Hindlimb muscle (tissue), 1 donor: ENCODE data around the gene CNBD2. TPM values are rescaled to one million over a fixed set of nuclear protein-coding genes. Genes with fewer than 3 reads are reported as not detected.
"Not testable (repeated sequence)": the region's sequence is repeated elsewhere in the genome, so short reads cannot be mapped to it uniquely, and the experiment has no call there.

Source experiments
- DNase-seq: peaks from one replicate; pipeline ENCODE4 v3.0.0-alpha.2; 2013
- polyA plus RNA-seq: library from polyadenylated mRNA; unstranded; fragments of 120-200 nt; gene quantifications from one replicate; pipeline ENCODE4 v1.2.1, GENCODE V29; 2013; ENCODE audit not compliant: insufficient read length

CNBD2 gene
- polyA plus RNA-seq, 1 donor, result 0.19 TPM

DNA sequence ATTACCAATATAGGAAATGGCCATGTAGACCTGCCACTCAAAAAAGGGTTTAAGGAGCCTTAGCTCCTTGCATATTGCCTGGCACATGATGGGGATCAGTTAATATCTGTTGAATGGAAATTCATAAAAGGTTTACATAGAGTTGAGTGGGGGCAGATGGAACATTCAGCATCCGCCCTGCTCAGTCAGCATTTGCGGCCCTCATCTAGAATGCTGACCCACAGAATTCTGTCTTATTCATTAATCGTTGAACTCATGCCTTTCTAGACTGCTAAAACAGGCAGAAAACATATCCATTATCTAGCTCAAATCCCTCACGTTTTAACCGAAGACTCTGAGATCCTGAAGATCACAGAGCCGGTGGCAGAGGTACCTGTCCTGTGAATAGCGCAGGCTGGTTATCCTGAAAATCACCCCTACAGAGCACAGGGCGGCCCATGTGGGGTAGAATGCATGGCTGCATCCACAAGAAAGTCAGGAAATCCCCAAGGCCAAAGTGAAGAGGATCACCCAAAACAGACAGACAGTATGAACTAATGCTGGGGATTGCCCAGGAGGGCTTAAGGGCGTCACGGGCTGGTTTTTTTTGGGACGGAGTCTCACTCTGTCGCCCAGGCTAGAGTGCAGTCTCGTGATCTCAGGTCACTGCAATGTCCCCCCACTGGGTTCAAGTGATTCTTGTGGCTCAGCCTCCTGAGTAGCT, 59.9 kb downstream of the CNBD2 start:
- no peak for DNase-seq

DNA sequence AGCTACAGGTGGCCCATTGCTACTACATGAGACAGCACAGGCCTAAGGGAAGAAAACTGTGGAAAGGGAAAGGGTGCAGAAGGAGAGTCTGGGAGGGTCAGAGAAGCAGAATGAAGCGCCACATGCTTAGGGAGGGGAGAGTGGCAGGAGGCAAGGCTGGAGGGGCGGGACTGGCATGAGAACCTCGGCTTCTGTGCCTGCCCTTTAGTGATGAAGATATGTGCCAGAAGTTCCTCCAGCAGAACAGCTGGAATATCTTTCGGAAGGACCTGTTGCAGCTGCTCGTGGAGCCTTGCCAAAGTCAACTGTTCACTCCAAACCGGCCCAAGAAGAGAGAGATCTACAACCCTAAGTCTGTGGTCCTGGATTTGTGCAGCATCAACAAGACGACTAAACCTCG, 61.8 kb downstream of the CNBD2 start:
- DNase-seq, result peak; percentile 74

DNA sequence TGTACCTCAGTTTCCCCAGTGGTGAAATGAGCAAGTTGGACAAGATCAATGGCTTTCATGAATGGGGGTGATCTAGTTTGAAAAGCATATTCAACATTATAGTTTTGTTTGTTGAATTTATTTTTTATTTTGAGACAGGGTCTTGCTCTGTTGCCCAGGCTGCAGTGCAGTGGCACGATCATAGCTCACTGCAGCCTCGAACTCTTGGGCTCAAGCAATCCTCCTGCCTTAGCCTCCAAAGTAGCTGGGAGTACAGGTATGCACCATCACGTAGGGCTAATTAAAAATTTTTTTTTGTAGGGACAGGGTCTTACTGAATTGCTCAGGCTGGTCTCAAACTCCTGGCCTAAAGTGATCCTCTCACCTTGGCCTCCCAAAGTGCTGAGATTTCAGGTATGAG, 63.4 kb downstream of the CNBD2 start:
- DNase-seq, result no peak

DNA sequence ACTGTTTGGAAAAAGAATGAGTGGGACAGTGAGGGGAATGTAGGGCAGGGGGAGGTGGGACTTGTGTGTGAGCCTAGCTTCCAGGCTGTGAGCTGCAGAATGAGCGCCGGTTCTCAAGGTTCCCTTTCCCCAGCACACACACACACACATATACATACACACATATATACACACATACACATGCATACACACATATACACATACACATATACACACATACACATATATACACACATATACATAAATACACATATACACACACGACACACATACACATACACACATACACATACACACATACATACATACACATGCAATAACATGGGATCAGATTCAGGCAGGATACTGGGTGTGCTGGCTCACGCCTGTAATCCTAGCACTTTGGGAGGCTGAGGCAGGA, 66.5 kb downstream of the CNBD2 start:
- DNase-seq, result no peak

DNA sequence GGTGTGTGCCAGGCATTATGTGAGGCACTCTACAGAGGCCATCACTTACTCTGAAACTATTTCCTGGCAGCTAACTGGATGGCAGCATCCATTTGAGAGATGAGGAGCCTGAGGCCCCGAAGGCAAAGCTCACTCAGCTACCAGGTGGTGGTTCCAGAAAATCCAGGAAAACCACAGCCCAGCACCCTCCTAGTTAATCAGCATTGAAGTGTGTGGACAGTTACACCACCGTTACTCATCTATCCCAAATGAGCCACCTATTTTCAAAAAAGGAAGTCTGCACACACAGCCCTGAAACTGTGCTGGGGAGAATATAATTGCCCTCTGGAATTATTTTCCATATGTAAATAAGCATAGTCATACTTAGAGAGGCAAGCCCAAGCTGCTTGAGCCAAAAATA, 67.4 kb downstream of the CNBD2 start:
- DNase-seq, result no peak

DNA sequence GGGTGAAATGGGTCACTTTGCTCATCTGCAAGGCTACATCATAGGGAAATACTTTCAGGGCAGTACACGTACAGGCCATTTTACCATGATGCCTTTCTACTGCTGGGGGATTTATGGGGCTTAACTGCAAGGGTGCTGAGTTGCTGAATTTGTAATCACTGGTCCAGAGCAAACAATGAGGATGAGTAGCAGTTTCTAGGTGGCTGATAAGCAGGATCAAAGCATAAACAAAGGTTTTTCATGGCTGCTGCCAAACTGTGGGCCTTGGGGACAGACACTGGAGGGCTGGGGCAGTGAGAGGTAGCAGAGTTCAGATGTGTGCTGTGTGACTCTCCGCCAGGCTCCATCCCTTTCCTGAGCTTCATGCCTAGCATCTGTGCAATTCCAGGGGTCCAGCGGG, 68.3 kb downstream of the CNBD2 start:
- no peak for DNase-seq

DNA sequence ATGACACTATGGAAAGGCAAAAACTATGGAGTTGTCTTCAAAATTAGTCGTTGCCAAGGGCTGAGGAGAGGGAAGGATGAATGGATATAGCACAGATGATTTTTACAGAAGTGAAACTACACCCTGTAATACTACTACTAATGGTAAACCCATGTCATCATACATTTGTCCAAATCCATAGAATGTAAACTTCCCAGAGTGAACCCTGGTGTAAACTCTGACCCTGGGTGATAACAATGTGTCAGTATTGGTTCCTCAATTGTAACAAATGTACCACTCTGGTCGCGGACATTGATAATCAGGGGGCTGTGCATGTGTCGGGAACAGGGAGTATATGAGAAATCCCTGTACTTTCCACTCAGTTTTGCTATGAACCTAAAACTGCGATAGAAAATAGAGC, 72.2 kb downstream of the CNBD2 start:
- no peak for DNase-seq

DNA sequence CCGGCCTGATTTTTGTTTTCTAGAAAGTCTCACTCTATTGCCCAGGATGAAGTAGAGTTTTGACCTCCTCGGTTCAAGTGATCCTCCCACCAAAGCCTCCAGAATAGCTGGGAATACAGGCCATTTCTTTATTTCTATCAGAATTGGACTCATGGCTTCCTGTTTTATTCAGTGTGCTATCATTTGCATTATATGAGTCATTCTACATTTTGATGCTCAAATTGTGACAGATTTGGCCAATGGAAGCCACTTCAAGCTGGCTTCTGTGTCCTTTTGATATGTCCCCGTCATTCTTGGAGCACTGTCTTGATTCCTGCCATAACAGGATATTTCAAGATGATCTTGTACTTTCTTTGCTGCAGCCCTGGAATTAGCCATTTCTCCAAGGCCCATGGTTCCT, 75.1 kb downstream of the CNBD2 start:
- DNase-seq, result no peak

DNA sequence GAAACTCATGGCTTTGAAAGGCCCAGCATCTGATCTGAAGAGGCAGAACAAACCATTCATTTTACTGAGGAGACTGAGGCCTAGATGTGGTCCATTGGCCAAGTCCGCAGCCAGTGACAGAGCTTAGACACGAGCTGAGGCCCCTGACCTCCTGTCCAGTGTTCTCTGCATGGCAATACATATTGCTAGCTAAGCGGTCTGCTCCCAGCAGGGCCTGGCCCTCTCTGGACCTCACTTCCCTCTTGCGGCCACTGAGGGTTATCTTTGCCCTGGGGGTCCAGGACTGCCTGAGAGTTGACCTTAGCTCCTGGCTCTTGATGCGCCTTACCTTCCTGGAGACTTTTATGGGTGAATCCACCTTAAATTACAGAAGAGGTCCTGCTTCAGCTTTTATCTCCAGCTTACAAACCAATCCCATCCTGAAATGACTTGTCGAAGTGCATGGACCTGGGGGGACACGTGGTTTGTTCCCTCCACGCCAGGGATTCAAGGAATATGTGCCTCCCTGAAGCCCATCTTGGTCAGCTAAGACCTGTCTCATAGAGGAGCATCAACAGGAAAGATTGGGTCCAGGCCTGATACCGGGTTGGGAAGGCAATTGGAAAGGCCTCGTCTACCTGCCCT, 75.6 kb downstream of the CNBD2 start:
- DNase-seq, result no peak

DNA sequence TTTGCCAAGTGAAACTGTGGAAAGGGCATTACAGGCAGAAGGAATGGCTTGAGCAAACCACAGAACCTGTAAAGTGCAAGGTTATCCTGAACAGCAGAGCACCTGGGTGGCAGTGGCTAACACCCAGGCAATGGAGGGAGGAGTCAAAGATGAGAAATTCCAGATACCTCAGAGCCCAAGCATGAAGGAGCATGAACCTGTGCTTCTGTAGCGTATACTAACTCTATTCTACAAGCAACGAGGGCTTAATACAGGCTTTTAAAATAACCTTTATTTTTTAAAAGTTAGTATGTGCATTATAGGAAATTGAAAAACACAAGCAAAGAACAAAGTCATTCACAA, 77.0 kb downstream of the CNBD2 start:
- DNase-seq, result no peak

DNA sequence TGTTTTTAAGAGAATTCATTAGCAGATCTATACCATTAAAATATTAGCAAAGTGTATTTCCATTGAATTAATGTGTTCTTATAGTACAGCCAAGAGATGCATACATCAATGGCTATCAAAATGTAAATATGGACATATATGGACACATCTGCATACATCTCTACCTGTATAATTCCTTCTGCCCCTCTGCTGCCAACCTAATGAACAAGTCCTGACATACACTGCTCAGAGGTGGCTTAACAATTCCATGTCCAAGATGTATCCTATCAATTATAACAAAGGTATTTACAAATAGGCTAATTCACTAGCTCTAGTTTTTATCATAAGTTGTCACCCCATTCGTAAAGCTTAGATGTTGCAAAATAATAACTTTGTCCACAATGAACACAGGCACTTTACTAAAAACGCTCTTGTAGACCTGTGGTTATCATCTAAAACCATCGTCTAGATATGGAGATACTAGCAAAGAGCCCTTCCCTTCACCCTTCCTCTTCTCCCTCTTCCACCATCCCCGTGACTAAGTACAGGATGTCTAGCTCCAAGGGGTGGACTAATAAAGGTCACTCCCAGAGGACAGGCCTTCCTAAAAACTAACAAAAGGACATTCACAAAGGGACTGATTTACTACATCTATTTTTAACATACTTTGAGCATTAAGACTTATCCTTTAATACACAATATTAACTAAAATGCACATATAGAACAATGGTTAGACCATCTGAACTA, 77.8 kb downstream of the CNBD2 start:
- not testable (repeated sequence) for DNase-seq

DNA sequence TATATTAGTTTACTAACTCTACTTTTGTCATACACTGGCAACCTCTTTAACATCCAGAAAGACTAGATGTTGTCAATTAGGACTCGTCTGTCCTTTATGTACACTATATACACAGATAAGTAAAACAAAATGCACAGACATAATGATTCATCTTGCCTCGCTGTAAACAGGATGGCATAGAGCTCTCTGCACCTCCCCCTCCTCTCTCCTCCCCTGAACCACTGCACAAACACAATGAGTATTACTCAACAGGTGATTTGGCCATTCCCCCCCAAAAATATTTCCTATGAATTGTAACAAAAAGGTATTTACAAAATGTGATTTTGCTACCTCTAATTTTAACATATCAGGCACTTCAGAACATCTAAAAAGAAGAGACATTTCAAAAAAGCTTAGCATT, 81.0 kb downstream of the CNBD2 start:
- not testable (repeated sequence) for DNase-seq

DNA sequence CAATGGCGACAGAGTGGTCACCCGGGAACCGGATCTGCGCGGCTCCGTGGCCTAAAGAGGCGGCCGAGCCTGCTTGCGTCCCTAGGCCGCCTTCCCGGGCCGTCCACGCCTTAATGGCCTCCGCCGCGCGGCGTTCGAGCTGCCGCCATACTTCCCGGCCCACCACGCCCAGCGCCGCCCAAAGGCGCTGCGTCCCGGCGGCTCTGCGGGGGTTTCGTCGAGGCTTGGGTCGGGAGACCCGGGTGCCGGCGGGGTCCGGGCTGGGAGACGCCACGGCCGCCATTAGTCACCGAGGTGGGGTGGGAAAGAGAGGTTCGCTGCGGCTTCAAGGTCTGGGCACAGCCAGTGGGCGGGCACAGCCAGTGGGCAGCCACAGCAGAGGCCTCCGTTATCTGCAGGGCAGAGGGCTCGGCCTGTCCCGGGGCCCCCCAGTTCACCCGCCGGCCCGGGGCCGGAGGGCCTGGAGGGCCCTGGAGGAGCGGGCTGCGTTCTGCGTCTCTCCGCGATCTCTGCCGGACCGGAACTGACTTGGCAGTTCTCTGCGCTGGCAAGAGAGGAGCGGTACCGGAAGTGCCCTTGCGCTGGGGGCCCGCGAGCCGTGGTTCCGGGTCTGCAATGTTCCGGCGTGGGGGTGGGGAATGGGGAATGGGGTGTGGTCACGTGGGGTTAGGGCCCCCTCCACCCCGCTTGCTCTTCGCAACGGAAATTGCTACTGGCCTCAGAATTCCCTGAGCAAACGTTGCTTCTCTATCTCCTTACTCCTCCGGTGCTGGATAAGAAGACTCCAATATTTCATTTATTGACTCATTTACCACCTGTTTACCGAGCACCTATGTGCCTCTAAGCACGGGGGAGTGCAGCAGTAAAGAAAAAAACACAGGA, 82.3 kb downstream of the CNBD2 start:
- DNase-seq, result peak; percentile 88

DNA sequence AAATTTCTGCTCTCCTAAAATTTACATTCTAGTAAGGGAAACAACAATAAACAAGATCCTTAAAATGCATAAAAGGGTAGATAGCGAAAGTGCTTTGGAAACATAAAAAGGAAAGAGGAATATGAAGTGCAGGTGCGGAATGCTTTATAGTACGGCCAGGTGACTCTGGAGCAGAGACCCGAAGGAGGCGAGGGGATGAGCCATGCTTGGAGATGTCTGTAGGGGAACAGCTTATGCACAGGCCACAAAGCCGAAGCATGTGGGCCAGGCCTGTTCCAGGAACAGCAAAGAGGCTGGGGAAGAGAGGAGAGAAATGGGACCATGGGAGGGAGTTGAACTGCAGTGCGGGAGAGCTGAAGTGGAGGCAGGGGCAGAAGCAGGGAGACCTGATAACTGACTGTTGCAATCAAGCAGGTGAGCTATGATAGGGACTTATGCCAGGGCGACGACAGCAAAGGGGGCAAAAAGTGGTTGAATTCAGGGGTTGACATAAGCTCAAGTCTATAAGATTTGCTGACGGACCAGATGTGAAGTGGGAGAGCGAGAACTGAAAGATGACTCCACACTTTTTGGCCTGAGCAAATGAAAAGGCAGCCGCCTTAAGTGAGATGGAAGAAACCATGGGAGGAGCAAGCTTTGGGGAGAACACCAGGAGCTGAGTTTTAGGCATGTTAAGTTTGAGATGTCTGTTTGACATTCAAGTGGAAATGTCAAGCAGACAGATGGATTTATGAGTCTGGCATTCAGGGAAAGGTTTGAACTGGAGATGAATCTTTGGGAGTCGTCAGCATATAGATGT, 83.1 kb downstream of the CNBD2 start:
- no peak for DNase-seq

DNA sequence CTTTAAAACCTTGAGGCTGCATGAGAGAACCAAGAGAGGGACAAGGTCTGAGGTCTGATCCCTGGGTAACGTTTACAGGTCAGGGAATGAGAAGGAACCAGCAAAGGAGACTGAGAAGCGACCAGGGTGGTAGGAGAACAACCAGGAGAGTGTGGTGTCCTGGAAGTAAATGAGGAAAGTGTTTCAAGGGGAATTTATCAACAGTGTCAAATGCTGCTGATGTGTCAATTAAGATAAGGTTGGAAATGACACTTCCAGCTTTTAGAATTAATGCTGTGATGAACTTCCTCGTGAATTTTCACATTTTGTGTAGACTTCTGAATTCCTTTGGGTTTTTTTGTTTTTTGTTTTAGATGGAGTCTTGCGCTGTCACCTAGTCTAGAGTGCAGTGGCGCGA, 83.7 kb downstream of the CNBD2 start:
- no peak for DNase-seq

DNA sequence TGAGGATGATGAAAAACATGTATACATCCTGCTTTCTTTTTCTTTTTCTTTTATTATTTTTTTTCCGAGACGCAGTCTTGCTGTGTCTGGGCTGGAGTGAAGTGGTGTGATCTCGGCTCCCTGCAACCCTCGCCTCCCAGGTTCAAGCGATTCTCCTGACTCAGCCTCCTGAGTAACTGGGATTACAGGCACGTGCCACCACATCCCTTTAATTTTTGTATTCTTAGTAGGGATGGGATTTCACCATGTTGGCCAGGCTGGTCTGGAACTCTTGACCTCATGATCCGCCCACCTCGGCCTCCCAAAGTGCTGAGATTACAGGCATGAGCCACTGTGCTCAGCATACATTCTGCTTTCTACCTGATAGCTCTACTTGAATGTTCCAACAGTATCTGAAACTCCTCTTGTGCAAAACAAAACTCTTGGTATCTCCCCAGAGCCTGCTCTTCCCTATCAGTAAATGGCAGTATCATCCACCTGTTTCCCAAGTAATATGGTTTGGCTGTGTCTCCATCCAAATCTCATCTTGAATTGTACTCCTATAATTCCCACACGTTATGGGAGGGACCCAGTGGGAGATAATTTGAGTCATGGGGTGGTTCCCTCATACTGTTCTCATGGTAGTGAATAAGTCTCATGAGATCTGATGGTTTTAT, 85.6 kb downstream of the CNBD2 start:
- DNase-seq, result not testable (repeated sequence)

DNA sequence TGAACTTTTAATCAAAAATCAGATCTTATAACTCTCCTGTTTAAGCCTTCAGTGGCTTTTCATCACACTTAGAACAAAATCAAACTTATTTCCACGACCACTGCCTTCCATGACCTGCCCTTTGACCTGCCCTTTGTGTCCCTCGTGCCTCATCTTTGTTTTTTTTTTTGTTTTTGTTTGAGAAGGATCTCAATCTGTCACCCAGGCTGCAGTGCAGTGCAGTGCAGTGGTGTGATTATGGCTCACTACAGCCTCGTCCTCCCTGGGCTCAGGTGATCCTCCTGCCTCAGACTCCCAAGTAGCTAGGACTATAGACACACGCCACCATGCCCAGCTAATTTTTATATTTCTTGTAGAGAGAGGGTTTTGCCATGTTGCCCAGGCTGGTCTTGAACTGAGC, 86.8 kb downstream of the CNBD2 start:
- DNase-seq, result no peak

DNA sequence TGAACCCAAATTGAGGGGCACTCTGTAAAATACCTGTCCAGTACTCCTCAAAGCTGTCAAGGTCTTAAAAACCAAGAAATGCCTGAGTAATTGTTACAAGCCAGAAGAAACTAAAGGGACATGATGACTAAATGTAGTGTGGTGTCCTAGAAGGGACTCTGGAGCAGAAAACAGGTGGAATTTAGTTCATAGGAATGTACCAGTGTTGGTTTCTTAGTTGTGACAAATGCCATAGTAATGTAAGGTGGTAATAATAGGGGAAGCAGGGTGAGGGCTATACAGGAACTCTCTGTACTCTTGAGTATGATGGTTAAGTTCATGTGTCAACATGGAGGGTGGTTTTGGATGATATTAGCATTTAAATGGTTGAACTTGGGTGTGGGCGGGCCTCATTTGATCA, 92.3 kb downstream of the CNBD2 start:
- no peak for DNase-seq

DNA sequence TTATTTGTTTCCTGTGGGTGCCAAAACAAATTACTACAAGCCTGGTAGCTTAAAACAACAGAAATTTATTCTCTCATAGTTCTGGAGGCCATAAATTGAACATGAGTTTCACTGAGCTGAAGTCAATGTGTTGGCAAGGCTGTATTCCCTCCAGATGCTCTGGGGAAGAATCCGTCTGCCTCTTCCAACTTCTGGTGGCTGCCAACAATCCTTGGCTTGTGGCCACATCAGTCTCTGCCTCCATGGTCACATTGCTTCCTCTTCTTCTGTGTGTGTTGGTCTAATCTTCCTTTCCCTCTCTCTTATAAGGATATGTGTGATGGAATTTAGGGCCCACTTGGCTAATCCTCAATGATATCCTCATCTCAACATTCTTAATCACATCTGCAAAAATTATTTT, 93.4 kb downstream of the CNBD2 start:
- DNase-seq, result no peak

DNA sequence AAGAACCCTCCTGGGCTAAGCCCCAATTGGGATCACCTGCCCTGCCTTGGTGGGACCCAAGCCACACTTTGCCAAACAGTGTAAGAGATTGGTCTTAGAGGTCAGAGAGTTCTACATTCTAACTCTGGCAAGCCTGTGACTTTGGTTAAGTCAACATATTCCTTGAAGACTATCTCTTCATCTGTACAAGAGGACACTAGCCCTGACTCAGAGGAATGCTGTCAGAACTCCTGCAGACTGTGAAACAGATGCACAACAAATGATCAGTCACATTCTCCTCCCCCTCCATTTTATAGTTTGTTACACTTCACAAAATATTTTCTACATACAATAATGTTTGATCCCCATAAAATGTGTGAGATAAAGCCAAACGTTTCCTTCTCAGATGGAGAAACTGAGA, 94.4 kb downstream of the CNBD2 start:
- DNase-seq, result no peak

DNA sequence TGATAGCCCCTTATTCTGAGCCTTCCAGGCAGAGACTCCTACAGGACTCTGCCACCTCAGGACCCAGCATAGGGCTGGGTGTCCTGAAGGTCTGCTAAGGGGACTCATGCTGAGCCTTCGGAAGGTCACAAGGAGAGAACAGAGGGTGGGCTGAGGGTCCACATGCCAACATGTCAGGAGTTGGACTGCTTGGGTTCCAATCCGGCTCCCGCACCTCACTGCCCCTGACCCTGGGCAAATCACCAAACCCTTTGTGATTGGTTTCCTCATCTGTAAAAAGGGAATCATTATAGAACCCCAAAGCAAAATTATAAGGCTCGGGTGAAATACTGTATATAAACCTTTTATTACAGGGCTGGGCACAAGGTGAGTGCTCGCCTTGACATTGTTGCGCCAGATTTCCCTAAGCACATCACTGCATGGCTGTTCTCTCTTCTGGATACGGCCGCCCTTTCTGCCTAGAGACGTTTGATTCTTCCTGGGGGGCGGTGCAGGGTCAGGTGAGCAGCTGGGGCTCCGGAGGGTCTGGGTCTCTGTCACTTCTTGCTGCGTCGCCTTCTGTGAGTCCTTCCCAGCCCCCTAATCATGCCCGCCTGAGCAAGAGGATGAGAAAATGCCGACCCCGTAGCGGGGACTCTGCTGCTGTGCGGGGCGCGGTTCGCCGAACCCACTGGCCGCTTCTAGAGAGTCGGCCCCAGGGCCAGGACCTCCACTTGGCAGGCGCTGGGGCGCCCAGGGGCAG, 95.7 kb downstream of the CNBD2 start:
- no peak for DNase-seq
